A549 (cell line): ENCODE measurements around the gene CAPNS2. TPM values are rescaled to one million over a fixed set of nuclear protein-coding genes. Genes with fewer than 3 reads are reported as not detected.
A peak's percentile ranks its signal among the peaks of the same experiment; 100 is the strongest.

ENCODE experiments used
- ATAC-seq, 2 experiments: fragments of 200-7000 bp in 1 of 2; fragments of >200 bp in 1 of 2; cut with Nextera tagmentation in 1 of 2; cut with Tn5 transposase in 1 of 2; 3 replicates each; pipeline versions ENCODE4 v1.8.0 to v1.9.1; 2018 to 2020; ENCODE audit warnings: mild to moderate bottlenecking in 1 of 2, moderate library complexity in 1 of 2
- CTCF ChIA-PET: fragments of 300-600 bp; sonication (Branson Sonifier 250); formaldehyde crosslinking; extraction: SDS; loops from one replicate; lab custom pipeline; 2021; ENCODE audit warnings: antibody characterized with exemption, inconsistent platforms; lab: Yijun Ruan, JAX
- POLR2A ChIA-PET: fragments of 350-600 bp; formaldehyde crosslinking; extraction: SDS; loops from one replicate; lab custom pipeline; 2021; ENCODE audit warnings: antibody characterized with exemption, inconsistent platforms; lab: Yijun Ruan, JAX
- DNase-seq, 2 experiments: peaks; one replicate each; pipeline versions ENCODE4 v3.0.0 to v3.0.0-alpha.2; 2011 to 2016; ENCODE audit warnings: low read depth in 1 of 2, low spot score in 1 of 2
- FAIRE-seq: peaks from 2 replicates; lab custom pipeline; 2011; peaks lifted over from hg19 to GRCh38; lab: Jason Lieb, UNC
- H3K27ac ChIP-seq, 2 experiments: fragments of >200 bp; sonication (Bioruptor Twin); formaldehyde crosslinking; 3 replicates each; pipeline ENCODE4 v1.5.1; 2016 to 2017
- H3K4me1 ChIP-seq: fragments of >200 bp; sonication (Bioruptor Twin); formaldehyde crosslinking; 3 replicates; pipeline ENCODE4 v1.6.1; 2016
- H3K4me2 ChIP-seq: fragments of >200 bp; sonication (Bioruptor Twin); formaldehyde crosslinking; 3 replicates; pipeline ENCODE4 v1.6.1; 2016
- H3K4me3 ChIP-seq: fragments of >200 bp; sonication (Bioruptor Twin); formaldehyde crosslinking; 3 replicates; pipeline ENCODE4 v1.5.1; 2016
- H3K9me3 ChIP-seq: fragments of >200 bp; sonication (Bioruptor Twin); formaldehyde crosslinking; 3 replicates; pipeline ENCODE4 v1.6.1; 2016
- BHLHE40 ChIP-seq: IDR thresholded peaks from 2 replicates; pipeline ENCODE4 v1.6.1; 2012; ENCODE audit warnings: low read depth, low read length, inconsistent platforms
- CBX2 ChIP-seq: fragments of 200-600 bp; sonication (generic); IDR thresholded peaks from 2 replicates; pipeline ENCODE4 v1.6.1; 2016; ENCODE audit warnings: low read depth, mild to moderate bottlenecking, borderline replicate concordance
- CEBPB ChIP-seq, 2 experiments: fragments of >200 bp in 1 of 2; sonication (Bioruptor Twin) in 1 of 2; formaldehyde crosslinking in 1 of 2; IDR thresholded peaks; 2 replicates each; pipeline ENCODE4 v1.6.1; 2012 to 2016
- EHF ChIP-seq: fragments of 250-450 bp; sonication (Bioruptor Pico); IDR thresholded peaks from 2 replicates; pipeline ENCODE4 v1.5.0; 2020; ENCODE audit warnings: mild to moderate bottlenecking
- FOSL2 ChIP-seq, 2 experiments: fragments of 450-650 bp in 1 of 2; fragments of >200 bp in 1 of 2; sonication (Bioruptor Twin) in 1 of 2; formaldehyde crosslinking; IDR thresholded peaks; 2 replicates each; pipeline versions ENCODE4 v1.5.0 to v1.6.1; 2016 to 2020; ENCODE audit warnings: mild to moderate bottlenecking in 1 of 2, moderate library complexity in 1 of 2
- HOXB13 ChIP-seq: fragments of 250-450 bp; sonication (Bioruptor Pico); IDR thresholded peaks from 2 replicates; pipeline ENCODE4 v1.5.0; 2020; ENCODE audit warnings: low read depth, mild to moderate bottlenecking, moderate library complexity
- JUN ChIP-seq, 2 experiments: fragments of >200 bp; sonication (Bioruptor Twin); formaldehyde crosslinking; IDR thresholded peaks; 2 replicates in 1 of 2; 3 replicates in 1 of 2; pipeline ENCODE4 v1.6.1; 2016 to 2017
- KDM5A ChIP-seq: fragments of 200-600 bp; sonication (generic); IDR thresholded peaks from 2 replicates; pipeline ENCODE4 v1.6.1; 2016; ENCODE audit warnings: antibody characterized with exemption, mild to moderate bottlenecking
- MYC ChIP-seq: IDR thresholded peaks from 2 replicates; pipeline ENCODE4 v1.6.1; 2012; ENCODE audit warnings: mild to moderate bottlenecking, inconsistent platforms, low read length, improper control_type of control experiment, borderline replicate concordance
- NPAS2 ChIP-seq: fragments of 250-450 bp; sonication (Bioruptor Pico); IDR thresholded peaks from 2 replicates; pipeline ENCODE4 v1.8.0; 2022; ENCODE audit warnings: mild to moderate bottlenecking, moderate library complexity, borderline replicate concordance
- PHF8 ChIP-seq: fragments of 200-600 bp; sonication (generic); IDR thresholded peaks from 2 replicates; pipeline ENCODE4 v1.6.1; 2016; ENCODE audit warnings: low read depth, mild to moderate bottlenecking, antibody characterized with exemption, moderate library complexity, borderline replicate concordance
- RAD21 ChIP-seq, 2 experiments: fragments of >200 bp in 1 of 2; sonication (Bioruptor Twin) in 1 of 2; formaldehyde crosslinking in 1 of 2; IDR thresholded peaks in 1 of 2; conservative IDR thresholded peaks in 1 of 2; 2 replicates in 1 of 2; 3 replicates in 1 of 2; pipeline ENCODE4 v1.6.1; 2012 to 2018; ENCODE audit warnings: inconsistent platforms in 1 of 2
- RARB ChIP-seq: fragments of 250-450 bp; sonication (Bioruptor Pico); IDR thresholded peaks from 2 replicates; pipeline ENCODE4 v1.8.0; 2021; ENCODE audit warnings: mild to moderate bottlenecking, moderate library complexity
- RCOR1 ChIP-seq: fragments of 150-350 bp; IDR thresholded peaks from 2 replicates; pipeline ENCODE4 v1.6.1; 2014; ENCODE audit warnings: antibody characterized with exemption, low read length, low read depth
- RFX5 ChIP-seq: fragments of 450-650 bp; IDR thresholded peaks from 2 replicates; pipeline ENCODE4 v1.7.1; 2014; ENCODE audit warnings: antibody characterized with exemption, mild to moderate bottlenecking, moderate library complexity
- RNF2 ChIP-seq: fragments of 200-600 bp; sonication (generic); IDR thresholded peaks from 2 replicates; pipeline ENCODE4 v1.6.1; 2016; ENCODE audit warnings: low read depth, mild to moderate bottlenecking, antibody characterized with exemption, moderate library complexity, borderline replicate concordance
- TFCP2L1 ChIP-seq: fragments of 250-450 bp; sonication (Bioruptor Pico); IDR thresholded peaks from 2 replicates; pipeline ENCODE4 v1.5.0; 2021; ENCODE audit warnings: mild to moderate bottlenecking
- ZC3H11A ChIP-seq: fragments of 450-650 bp; IDR thresholded peaks from 2 replicates; pipeline ENCODE4 v1.6.1; 2014; ENCODE audit warnings: antibody characterized with exemption, mild to moderate bottlenecking
- WGBS: methylation state at CpG from one replicate; pipeline ENCODE4 v1.1.6; 2017; ENCODE audit errors: missing lambda C conversion rate; 5-methylcytosine and 5-hydroxymethylcytosine counted together
- polyA plus RNA-seq, 4 experiments: library from polyadenylated mRNA; depleted of rRNA in 3 of 4; stranded (reverse); fragments of >200 nt; fragmentation: RNase III in 1 of 4; extraction: RNeasy Plus Mini Kit Qiagen cat#74134 plus additional on column Dnase treatment in 1 of 4; gene quantifications; 2 replicates in 3 of 4; 3 replicates in 1 of 4; pipeline ENCODE4 v1.2.3, GENCODE V29; 2011 to 2017
- TF ChIP-seq, protein P1 (sequence below): fragments of 150-350 bp; IDR thresholded peaks from 2 replicates; pipeline ENCODE4 v1.6.1; 2014; ENCODE audit warnings: low read depth, mild to moderate bottlenecking, low read length
- TF ChIP-seq, protein P2 (sequence below): fragments of >200 bp; sonication (Bioruptor Twin); formaldehyde crosslinking; IDR thresholded peaks from 2 replicates; pipeline ENCODE4 v1.6.1; 2016
- TF ChIP-seq, protein P3 (sequence below): fragments of 250-450 bp; sonication (Bioruptor Pico); IDR thresholded peaks from 2 replicates; pipeline ENCODE4 v1.5.0; 2021; ENCODE audit warnings: mild to moderate bottlenecking, moderate library complexity, borderline replicate concordance
- TF ChIP-seq, protein P4 (sequence below): fragments of >200 bp; sonication (Bioruptor Twin); formaldehyde crosslinking; IDR thresholded peaks from 3 replicates; pipeline ENCODE4 v1.5.1; 2016

Gene CAPNS2
- polyA plus RNA-seq, 2 of the 4 experiments (the other 2 are of a cell fraction), result not detected

DNA sequence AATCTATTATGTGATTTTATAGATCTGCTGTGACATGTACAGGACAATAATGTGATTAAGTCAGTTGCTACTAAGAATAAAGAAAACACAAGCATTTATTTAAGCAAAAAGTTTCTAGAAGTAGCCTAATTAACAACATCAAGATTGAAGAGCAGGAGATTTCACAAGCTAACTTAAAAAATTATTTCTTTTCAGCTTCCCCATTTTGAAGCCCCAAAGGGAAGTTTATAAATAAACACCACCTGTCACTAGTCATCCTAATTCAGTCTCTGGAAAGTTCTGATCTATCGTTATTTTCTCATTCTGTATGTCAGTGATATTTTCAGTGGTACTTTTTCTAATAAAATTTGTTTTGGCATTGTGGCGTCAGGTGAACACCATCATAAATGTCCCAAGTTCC, 8.3 kb downstream of the CAPNS2 start (continued):
- TF ChIP-seq RAD21 (conservative IDR thresholded peaks at IDR 0.05 in 1 of 2, IDR thresholded peaks at IDR 0.05 in 1 of 2) (no peak), MYC (no peak), EHF (CRISPR knock-in tag) (no peak), KDM5A (no peak), BHLHE40 (no peak), RFX5 (no peak), NPAS2 (CRISPR knock-in tag) (no peak), JUN (IDR thresholded peaks at IDR 0.05) (no peak), CEBPB (IDR thresholded peaks at IDR 0.05) (no peak)

DNA sequence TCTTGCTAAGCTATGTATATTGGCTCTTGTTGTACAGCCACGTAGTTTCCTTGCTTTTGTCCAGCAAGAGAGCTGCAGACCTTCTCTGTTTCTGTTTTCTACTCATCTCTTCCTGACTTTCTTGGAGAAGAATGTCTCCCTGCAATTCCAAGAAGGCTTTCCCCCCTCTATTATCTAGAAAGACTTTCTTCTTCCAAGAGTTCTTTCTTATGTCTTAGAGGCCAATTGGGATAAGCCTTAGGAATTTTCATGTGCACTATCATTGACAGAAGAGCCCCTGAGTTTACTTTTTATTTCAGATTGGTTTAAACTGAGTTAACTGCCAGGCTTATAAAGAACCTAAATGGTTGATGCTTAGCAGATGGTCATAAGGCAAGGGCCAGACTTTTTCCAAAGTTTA, 9.0 kb downstream of the CAPNS2 start:
- 36% methylated on average over 1 of the region's 1 CpG for WGBS
- no peak for DNase-seq
- Histone ChIP-seq H3K4me2 (no peak overlapping the region), H3K4me1 (no peaks in the 10 kb centered on the region), H3K4me3 (no peak overlapping the region)
- ATAC-seq, result no peak
- no peak for TF ChIP-seq CBX2
- TF ChIP-seq RCOR1, result no peak
- TF ChIP-seq RNF2, result no peak
- TF ChIP-seq HOXB13, result no peak
- no peak for TF ChIP-seq RARB
- no peak for TF ChIP-seq EHF (CRISPR knock-in tag)
- no peak for TF ChIP-seq ZC3H11A
- TF ChIP-seq CEBPB (IDR thresholded peaks at IDR 0.05), result no peak
- TF ChIP-seq, protein P1, sequence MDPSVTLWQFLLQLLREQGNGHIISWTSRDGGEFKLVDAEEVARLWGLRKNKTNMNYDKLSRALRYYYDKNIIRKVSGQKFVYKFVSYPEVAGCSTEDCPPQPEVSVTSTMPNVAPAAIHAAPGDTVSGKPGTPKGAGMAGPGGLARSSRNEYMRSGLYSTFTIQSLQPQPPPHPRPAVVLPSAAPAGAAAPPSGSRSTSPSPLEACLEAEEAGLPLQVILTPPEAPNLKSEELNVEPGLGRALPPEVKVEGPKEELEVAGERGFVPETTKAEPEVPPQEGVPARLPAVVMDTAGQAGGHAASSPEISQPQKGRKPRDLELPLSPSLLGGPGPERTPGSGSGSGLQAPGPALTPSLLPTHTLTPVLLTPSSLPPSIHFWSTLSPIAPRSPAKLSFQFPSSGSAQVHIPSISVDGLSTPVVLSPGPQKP, result no peak
- TF ChIP-seq, protein P2, sequence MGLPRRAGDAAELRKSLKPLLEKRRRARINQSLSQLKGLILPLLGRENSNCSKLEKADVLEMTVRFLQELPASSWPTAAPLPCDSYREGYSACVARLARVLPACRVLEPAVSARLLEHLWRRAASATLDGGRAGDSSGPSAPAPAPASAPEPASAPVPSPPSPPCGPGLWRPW, result no peak
- TF ChIP-seq TFCP2L1 (CRISPR knock-in tag), result no peak
- TF ChIP-seq BHLHE40, result no peak
- TF ChIP-seq RAD21 (conservative IDR thresholded peaks at IDR 0.05 in 1 of 2, IDR thresholded peaks at IDR 0.05 in 1 of 2), result no peak
- TF ChIP-seq NPAS2 (CRISPR knock-in tag), result no peak
- no peak for TF ChIP-seq PHF8
- TF ChIP-seq FOSL2 (IDR thresholded peaks at IDR 0.05), result no peak
- no peak for TF ChIP-seq FOSL2 (CRISPR knock-in tag; IDR thresholded peaks at IDR 0.05)
- TF ChIP-seq, protein P3, sequence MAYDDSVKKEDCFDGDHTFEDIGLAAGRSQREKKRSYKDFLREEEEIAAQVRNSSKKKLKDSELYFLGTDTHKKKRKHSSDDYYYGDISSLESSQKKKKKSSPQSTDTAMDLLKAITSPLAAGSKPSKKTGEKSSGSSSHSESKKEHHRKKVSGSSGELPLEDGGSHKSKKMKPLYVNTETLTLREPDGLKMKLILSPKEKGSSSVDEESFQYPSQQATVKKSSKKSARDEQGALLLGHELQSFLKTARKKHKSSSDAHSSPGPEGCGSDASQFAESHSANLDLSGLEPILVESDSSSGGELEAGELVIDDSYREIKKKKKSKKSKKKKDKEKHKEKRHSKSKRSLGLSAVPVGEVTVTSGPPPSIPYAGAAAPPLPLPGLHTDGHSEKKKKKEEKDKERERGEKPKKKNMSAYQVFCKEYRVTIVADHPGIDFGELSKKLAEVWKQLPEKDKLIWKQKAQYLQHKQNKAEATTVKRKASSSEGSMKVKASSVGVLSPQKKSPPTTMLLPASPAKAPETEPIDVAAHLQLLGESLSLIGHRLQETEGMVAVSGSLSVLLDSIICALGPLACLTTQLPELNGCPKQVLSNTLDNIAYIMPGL (CRISPR knock-in tag), result no peak
- TF ChIP-seq, protein P4, sequence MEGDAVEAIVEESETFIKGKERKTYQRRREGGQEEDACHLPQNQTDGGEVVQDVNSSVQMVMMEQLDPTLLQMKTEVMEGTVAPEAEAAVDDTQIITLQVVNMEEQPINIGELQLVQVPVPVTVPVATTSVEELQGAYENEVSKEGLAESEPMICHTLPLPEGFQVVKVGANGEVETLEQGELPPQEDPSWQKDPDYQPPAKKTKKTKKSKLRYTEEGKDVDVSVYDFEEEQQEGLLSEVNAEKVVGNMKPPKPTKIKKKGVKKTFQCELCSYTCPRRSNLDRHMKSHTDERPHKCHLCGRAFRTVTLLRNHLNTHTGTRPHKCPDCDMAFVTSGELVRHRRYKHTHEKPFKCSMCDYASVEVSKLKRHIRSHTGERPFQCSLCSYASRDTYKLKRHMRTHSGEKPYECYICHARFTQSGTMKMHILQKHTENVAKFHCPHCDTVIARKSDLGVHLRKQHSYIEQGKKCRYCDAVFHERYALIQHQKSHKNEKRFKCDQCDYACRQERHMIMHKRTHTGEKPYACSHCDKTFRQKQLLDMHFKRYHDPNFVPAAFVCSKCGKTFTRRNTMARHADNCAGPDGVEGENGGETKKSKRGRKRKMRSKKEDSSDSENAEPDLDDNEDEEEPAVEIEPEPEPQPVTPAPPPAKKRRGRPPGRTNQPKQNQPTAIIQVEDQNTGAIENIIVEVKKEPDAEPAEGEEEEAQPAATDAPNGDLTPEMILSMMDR, result no peak
- no peak for TF ChIP-seq JUN (IDR thresholded peaks at IDR 0.05)
- TF ChIP-seq, all 56 proteins: peak for 0
- POLR2A ChIA-PET, result no interaction called here
- Histone ChIP-seq H3K9me3 (no peaks in the 10 kb centered on the region), H3K27ac (no peak overlapping the region)
- FAIRE-seq, result peak; percentile 18
- CTCF ChIA-PET, result interaction anchor here (5.1 kb wide), 1 partner anchor 110 kb away, joined by 24 read pairs; no protein-coding TSS in a partner anchor
